KMS-11 (cell line): ENCODE measurements around the gene ANO7.

Experiments used
- H2AFZ ChIP-seq: fragments of 200-600 bp; sonication (generic); 2 replicates; pipeline ENCODE4 v1.6.1; 2016; ENCODE audit warnings: antibody characterized with exemption, mixed run types, low read depth
- H3K27ac ChIP-seq: fragments of 200-600 bp; sonication (generic); 2 replicates; pipeline ENCODE4 v1.6.1; 2016; ENCODE audit warnings: mild to moderate bottlenecking, mixed run types
- H3K27me3 ChIP-seq: fragments of 200-600 bp; sonication (generic); 2 replicates; pipeline ENCODE4 v1.6.1; 2017; ENCODE audit warnings: mild to moderate bottlenecking, low read depth, mixed run types, moderate library complexity; ENCODE audit not compliant: insufficient read depth
- H3K36me3 ChIP-seq: fragments of 200-600 bp; sonication (generic); 2 replicates; pipeline ENCODE4 v1.6.1; 2017; ENCODE audit warnings: mild to moderate bottlenecking, mixed run types; ENCODE audit not compliant: insufficient read depth
- H3K4me1 ChIP-seq: fragments of 200-600 bp; sonication (generic); 2 replicates; pipeline ENCODE4 v1.6.1; 2016; ENCODE audit warnings: mild to moderate bottlenecking, low read depth, mixed run types; ENCODE audit not compliant: poor library complexity, severe bottlenecking
- H3K4me2 ChIP-seq: fragments of 200-600 bp; sonication (generic); 2 replicates; pipeline ENCODE4 v1.7.0; 2016; ENCODE audit warnings: mild to moderate bottlenecking, mixed run types
- H3K4me3 ChIP-seq: fragments of 200-600 bp; sonication (generic); IDR thresholded peaks from 2 replicates; pipeline ENCODE4 v1.6.1; 2017; ENCODE audit warnings: low read depth, low read length, mixed read lengths; ENCODE audit not compliant: insufficient read depth
- H3K79me2 ChIP-seq: fragments of 200-600 bp; sonication (generic); 2 replicates; pipeline ENCODE4 v1.6.1; 2016; ENCODE audit warnings: low read depth, mixed run types; ENCODE audit not compliant: insufficient read depth
- H3K9ac ChIP-seq: fragments of 200-600 bp; sonication (generic); 2 replicates; pipeline ENCODE4 v1.6.1; 2016; ENCODE audit warnings: mild to moderate bottlenecking, mixed run types
- H4K20me1 ChIP-seq: fragments of 200-600 bp; sonication (generic); 2 replicates; pipeline ENCODE4 v1.6.1; 2016; ENCODE audit warnings: mild to moderate bottlenecking, mixed run types; ENCODE audit not compliant: insufficient read depth
- CTCF ChIP-seq: fragments of 200-600 bp; sonication (generic); conservative IDR thresholded peaks from 2 replicates; pipeline ENCODE4 v1.6.1; 2017; ENCODE audit warnings: low read depth, mild to moderate bottlenecking, antibody characterized with exemption, low read length, moderate library complexity, mixed read lengths

The ANO7 gene

GRCh38 chr2:241261628-241262027 is 73.2 kb downstream of the ANO7 start:
- H3K4me2 ChIP-seq, result no peak overlapping the region
- no peak for TF ChIP-seq CTCF
- no peak overlapping the region for H2AFZ ChIP-seq
- no peaks in the 10 kb centered on the region for H3K4me1 ChIP-seq
- peaks cover 5% of the 10 kb centered on the region; the same call in 1 of the 2 replicates for H4K20me1 ChIP-seq
- H3K4me3 ChIP-seq, result no peak overlapping the region
- H3K9ac ChIP-seq, result no peak overlapping the region
- no peaks in the 10 kb centered on the region for H3K27me3 ChIP-seq
- no peak overlapping the region; the same call in 1 of the 2 replicates for H3K27ac ChIP-seq
- peaks cover 13% of the 10 kb centered on the region; the same call in 1 of the 2 replicates for H3K79me2 ChIP-seq
- peaks cover 10% of the 10 kb centered on the region; the same call in 1 of the 2 replicates for H3K36me3 ChIP-seq

GRCh38 chr2:241263061-241263460 is 74.6 kb downstream of the ANO7 start:
- Histone ChIP-seq H3K79me2 (peaks cover 25% of the 10 kb centered on the region; the same call in 1 of the 2 replicates), H4K20me1 (peaks cover 5% of the 10 kb centered on the region), H3K27me3 (no peaks in the 10 kb centered on the region), H3K36me3 (peaks cover 14% of the 10 kb centered on the region; the same call in 1 of the 2 replicates), H3K4me2 (no peak overlapping the region), H3K27ac (no peak overlapping the region), H2AFZ (no peak overlapping the region), H3K4me3 (no peak overlapping the region), H3K9ac (no peak overlapping the region), H3K4me1 (no peaks in the 10 kb centered on the region)
- TF ChIP-seq CTCF, result no peak

- Histone ChIP-seq H3K79me2 (peaks cover 47% of the 10 kb centered on the region), H3K27me3 (no peaks in the 10 kb centered on the region), H2AFZ (no peak overlapping the region), H3K4me3 (no peak overlapping the region), H3K36me3 (peaks cover 14% of the 10 kb centered on the region; the same call in 1 of the 2 replicates), H3K9ac (no peak overlapping the region), H3K4me2 (no peak overlapping the region), H3K27ac (no peak overlapping the region), H3K4me1 (peaks cover 4% of the 10 kb centered on the region), H4K20me1 (no peaks in the 10 kb centered on the region; the same call in 1 of the 2 replicates)
- no peak for TF ChIP-seq CTCF
Observed at GRCh38 chr2:241265506-241265905, 77.0 kb downstream of the ANO7 start.

GRCh38 chr2:241267249-241268067 is 79.0 kb downstream of the ANO7 start:
- H3K9ac ChIP-seq, result no peak overlapping the region
- TF ChIP-seq CTCF, result no peak
- no peak overlapping the region for H2AFZ ChIP-seq
- H3K36me3 ChIP-seq, result peaks cover 8% of the 10 kb centered on the region; the same call in 1 of the 2 replicates
- peaks cover 58% of the 10 kb centered on the region for H3K79me2 ChIP-seq
- H3K27me3 ChIP-seq, result no peaks in the 10 kb centered on the region
- peaks cover 12% of the 10 kb centered on the region for H3K4me1 ChIP-seq
- H3K4me3 ChIP-seq, result no peak overlapping the region
- H3K4me2 ChIP-seq, result no peak overlapping the region
- H4K20me1 ChIP-seq, result no peaks in the 10 kb centered on the region; the same call in 1 of the 2 replicates
- H3K27ac ChIP-seq, result no peak overlapping the region
